ENCODE data around the gene CDH13.

DNA sequence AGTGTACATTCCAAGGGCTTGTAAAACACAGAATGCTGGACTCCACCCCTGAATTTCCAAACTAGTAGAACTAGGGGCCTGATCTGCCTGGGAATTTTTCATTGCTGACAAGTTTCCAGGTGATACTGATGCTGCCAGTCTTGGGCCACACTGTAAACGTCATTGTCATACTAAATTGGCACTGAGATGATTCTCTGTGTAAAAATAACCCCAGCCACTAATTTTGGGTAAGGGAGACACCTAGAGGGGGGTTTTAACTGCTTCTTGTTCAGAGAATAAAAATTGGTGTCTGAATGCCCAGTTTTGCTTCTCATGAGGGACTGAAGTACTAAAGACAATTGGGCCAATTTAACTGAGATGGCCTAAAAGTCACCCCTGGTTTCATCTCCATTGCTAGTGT is 5.0 kb upstream of the CDH13 start:
- TF ChIP-seq POLR2AphosphoS5 (IDR thresholded peaks at IDR 0.05; ENCODE audit: borderline replicate concordance, low read depth, low read length) (no peak), EZH2 (IDR thresholded peaks at IDR 0.05) (no peak), FOXP2 (optimal IDR thresholded peaks at IDR 0.05; ENCODE audit: control extremely low read depth, extremely low read length, insufficient read depth) (no peak)

Measured in SK-N-MC (cell line).